Activated gamma-delta T cell treated with anti-CD3 and anti-CD28 coated beads, Interleukin-2, amount 50 U/mL, for 16 hours (primary cell): ENCODE results near the gene KREMEN2.

Experiments
- DNase-seq: peaks from one replicate; pipeline ENCODE4 v3.0.0-alpha.2; 2020; ENCODE audit warnings: low read depth

Gene KREMEN2

GRCh38 chr16:2977440-2977839 is 13.4 kb downstream of the KREMEN2 start:
- DNase-seq: no peak

GRCh38 chr16:2979669-2980226 is 15.7 kb downstream of the KREMEN2 start:
- no peak for DNase-seq

GRCh38 chr16:2980227-2981176 is 16.4 kb downstream of the KREMEN2 start, which contains the start of gene PKMYT1:
Gene PKMYT1 (minus strand): TSS chr16:2980446. CDS start chr16:2979657, 789 bp downstream.
- peak; percentile 89 for DNase-seq

- DNase-seq: no peak
Observed at GRCh38 chr16:2981177-2981898, 17.3 kb downstream of the KREMEN2 start.

GRCh38 chr16:2981899-2982250 is 17.8 kb downstream of the KREMEN2 start:
- DNase-seq: no peak

- DNase-seq: no peak
Observed at GRCh38 chr16:2982402-2982801, 18.3 kb downstream of the KREMEN2 start.

GRCh38 chr16:2983706-2984136 is 19.6 kb downstream of the KREMEN2 start:
- DNase-seq: peak; percentile 45

GRCh38 chr16:2985462-2985861 is 21.4 kb downstream of the KREMEN2 start:
- no peak for DNase-seq

GRCh38 chr16:2985893-2986355 is 21.8 kb downstream of the KREMEN2 start:
- no peak for DNase-seq

GRCh38 chr16:2986623-2987188 is 22.6 kb downstream of the KREMEN2 start:
- no peak for DNase-seq

GRCh38 chr16:2987286-2987685 is 23.2 kb downstream of the KREMEN2 start:
- DNase-seq: no peak

GRCh38 chr16:2987833-2988232 is 23.8 kb downstream of the KREMEN2 start:
- DNase-seq: no peak

- DNase-seq: no peak
Observed at GRCh38 chr16:2988590-2989099, 24.6 kb downstream of the KREMEN2 start.

GRCh38 chr16:2990891-2991290 is 26.8 kb downstream of the KREMEN2 start:
- DNase-seq: no peak

GRCh38 chr16:2991566-2992261 is 27.6 kb downstream of the KREMEN2 start:
- no peak for DNase-seq

- no peak for DNase-seq
Observed at GRCh38 chr16:2992383-2993081, 28.5 kb downstream of the KREMEN2 start.

- no peak for DNase-seq
Observed at GRCh38 chr16:2996298-2996697, 32.2 kb downstream of the KREMEN2 start.

GRCh38 chr16:2999929-3000328 is 35.9 kb downstream of the KREMEN2 start:
- no peak for DNase-seq

GRCh38 chr16:3000540-3000939 is 36.5 kb downstream of the KREMEN2 start:
- no peak for DNase-seq

GRCh38 chr16:3001316-3001715 is 37.2 kb downstream of the KREMEN2 start:
- DNase-seq: no peak
